ENCODE measurements around the gene STX1A. TPM values are rescaled to one million over a fixed set of nuclear protein-coding genes. Genes with fewer than 3 reads are reported as not detected.

Gene STX1A
- total RNA-seq, 1 donor from 2014 or later = 119 TPM

DNA sequence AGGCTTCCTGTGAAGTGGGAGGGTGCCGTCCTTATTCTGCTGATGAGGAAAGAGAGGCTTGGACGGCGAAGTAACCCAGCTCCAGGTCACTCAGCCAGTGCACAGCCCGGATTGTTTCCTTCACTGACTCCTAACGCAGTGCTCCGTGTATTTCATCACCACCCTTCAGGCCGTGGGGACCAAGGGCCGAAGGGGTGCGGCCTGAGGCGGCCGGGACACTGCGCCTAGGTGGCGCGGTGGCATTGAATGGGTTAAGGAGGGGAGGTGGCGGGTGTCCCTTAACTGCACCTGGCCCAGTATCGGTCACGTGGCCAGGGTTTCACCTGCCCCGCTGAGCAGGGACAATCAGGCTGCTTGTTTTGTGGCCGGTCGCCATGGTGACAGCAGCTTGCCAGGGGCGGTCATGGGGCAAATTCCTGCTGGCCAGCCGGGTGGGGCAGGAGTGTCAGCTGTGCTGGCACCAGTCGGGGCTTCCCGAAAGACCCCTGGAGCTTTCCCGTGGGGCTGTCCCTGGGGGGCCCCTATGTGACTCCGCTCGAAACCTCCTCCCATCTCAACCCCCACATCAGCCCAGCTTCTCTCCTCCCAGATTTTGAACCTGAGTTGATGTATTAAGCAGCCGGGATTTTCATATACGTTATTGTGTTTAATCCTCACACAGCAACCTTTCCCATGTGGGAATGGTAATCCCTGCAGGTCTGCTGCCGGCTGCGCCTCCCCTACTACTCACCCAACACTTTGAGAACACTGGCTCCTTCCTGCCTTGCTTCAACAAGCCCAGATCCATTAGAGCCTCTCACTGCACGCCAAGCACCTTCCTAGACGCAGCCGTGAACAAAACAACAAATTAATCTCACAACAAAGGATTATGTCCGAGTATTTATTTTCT, 23.5 kb upstream of the STX1A start:
- Mint-ChIP-seq H3K9me3 (ENCODE audit: unreplicated experiment) (peaks cover 4% of the 10 kb centered on the region), H3K27ac (ENCODE audit: unreplicated experiment) (peak overlapping the region; percentile 2), H3K4me3 (ENCODE audit: unreplicated experiment) (peak overlapping the region; percentile 10), H3K36me3 (ENCODE audit: unreplicated experiment) (no peaks in the 10 kb centered on the region), H3K27me3 (ENCODE audit: unreplicated experiment) (peaks cover 8% of the 10 kb centered on the region), H3K4me1 (ENCODE audit: low read depth, unreplicated experiment) (peaks cover 7% of the 10 kb centered on the region)
- TF ChIP-seq, protein P1, sequence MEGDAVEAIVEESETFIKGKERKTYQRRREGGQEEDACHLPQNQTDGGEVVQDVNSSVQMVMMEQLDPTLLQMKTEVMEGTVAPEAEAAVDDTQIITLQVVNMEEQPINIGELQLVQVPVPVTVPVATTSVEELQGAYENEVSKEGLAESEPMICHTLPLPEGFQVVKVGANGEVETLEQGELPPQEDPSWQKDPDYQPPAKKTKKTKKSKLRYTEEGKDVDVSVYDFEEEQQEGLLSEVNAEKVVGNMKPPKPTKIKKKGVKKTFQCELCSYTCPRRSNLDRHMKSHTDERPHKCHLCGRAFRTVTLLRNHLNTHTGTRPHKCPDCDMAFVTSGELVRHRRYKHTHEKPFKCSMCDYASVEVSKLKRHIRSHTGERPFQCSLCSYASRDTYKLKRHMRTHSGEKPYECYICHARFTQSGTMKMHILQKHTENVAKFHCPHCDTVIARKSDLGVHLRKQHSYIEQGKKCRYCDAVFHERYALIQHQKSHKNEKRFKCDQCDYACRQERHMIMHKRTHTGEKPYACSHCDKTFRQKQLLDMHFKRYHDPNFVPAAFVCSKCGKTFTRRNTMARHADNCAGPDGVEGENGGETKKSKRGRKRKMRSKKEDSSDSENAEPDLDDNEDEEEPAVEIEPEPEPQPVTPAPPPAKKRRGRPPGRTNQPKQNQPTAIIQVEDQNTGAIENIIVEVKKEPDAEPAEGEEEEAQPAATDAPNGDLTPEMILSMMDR (IDR thresholded peaks at IDR 0.05; ENCODE audit: partially characterized antibody, unreplicated experiment) = no peak
- DNase-seq = peak; percentile 58

DNA sequence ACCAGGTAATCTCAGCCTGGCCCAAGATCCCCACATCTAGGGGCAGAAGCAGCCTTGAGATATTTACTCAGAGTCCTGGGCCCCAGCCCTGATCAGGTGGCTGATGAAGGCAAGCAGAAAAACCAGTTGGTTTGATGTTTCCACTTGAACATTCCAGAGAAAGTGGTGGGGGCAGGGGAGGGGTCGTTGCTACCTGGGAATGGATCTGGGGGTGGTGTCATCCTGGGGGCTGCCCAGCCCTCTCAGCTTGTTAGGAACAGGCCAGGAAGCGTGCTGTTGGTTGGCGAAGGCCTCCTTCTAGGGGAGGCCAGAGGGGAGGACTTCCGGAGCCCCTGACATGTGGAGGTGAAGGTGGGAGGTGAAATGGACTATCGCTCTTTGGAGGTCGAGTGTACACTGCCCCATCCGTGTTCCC, 22.9 kb upstream of the STX1A start:
- H3K9me3 Mint-ChIP-seq (ENCODE audit: unreplicated experiment) = peaks cover 6% of the 10 kb centered on the region
- no peak overlapping the region for H3K27ac Mint-ChIP-seq (ENCODE audit: unreplicated experiment)
- TF ChIP-seq, protein P1 (IDR thresholded peaks at IDR 0.05; ENCODE audit: partially characterized antibody, unreplicated experiment) = no peak
- peaks cover 8% of the 10 kb centered on the region for H3K27me3 Mint-ChIP-seq (ENCODE audit: unreplicated experiment)
- DNase-seq = no peak
- no peaks in the 10 kb centered on the region for H3K36me3 Mint-ChIP-seq (ENCODE audit: unreplicated experiment)
- no peak overlapping the region for H3K4me3 Mint-ChIP-seq (ENCODE audit: unreplicated experiment)
- H3K4me1 Mint-ChIP-seq (ENCODE audit: low read depth, unreplicated experiment) = peaks cover 7% of the 10 kb centered on the region

DNA sequence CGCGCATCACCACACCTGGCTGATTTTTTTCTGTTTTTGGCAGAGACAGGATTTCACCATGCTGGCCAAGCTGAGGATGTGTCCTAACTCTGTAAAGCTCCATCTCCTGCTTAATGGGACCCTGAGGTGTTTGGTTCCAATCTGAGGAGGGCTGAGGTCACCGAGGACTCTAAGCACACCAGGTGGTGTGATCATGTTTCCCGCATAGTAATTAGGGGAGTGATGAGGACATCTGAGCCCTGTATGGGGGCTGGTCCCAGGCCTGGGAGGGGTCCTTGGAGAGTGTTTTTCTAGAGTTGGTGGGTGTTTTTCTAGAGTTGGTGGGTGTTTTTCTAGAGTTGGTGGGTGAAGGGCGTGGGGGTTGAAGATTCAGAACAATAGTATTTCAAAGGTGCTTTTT, 22.1 kb upstream of the STX1A start:
- Mint-ChIP-seq H3K27ac (ENCODE audit: unreplicated experiment) (no peak overlapping the region), H3K36me3 (ENCODE audit: unreplicated experiment) (no peaks in the 10 kb centered on the region), H3K9me3 (ENCODE audit: unreplicated experiment) (peaks cover 6% of the 10 kb centered on the region), H3K4me1 (ENCODE audit: low read depth, unreplicated experiment) (peaks cover 7% of the 10 kb centered on the region), H3K27me3 (ENCODE audit: unreplicated experiment) (peaks cover 8% of the 10 kb centered on the region), H3K4me3 (ENCODE audit: unreplicated experiment) (no peak overlapping the region)
- DNase-seq = no peak
- TF ChIP-seq, protein P1 (IDR thresholded peaks at IDR 0.05; ENCODE audit: partially characterized antibody, unreplicated experiment) = no peak

DNA sequence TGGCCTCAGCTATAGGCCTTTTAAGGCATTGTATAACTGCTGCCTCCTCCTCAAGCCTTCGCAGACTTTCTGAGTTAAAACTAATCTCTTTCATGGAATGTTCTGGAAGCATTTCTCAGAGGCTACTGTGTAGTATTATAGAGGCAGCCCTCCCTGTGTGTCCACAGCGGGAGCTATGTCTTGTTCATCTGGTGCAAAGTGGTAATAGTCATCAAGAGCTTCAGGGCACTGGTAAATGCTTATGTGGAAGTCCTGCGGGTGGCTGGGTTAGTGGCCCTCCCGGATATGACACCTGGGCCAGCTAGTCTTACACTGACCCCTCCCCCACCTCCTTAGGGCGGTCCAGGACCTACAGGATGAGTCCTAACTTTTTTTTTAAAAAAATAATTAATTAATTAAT, 21.3 kb upstream of the STX1A start:
- DNase-seq = no peak
- H3K27me3 Mint-ChIP-seq (ENCODE audit: unreplicated experiment) = peaks cover 10% of the 10 kb centered on the region
- TF ChIP-seq, protein P1 (IDR thresholded peaks at IDR 0.05; ENCODE audit: partially characterized antibody, unreplicated experiment) = no peak
- H3K4me1 Mint-ChIP-seq (ENCODE audit: low read depth, unreplicated experiment) = peaks cover 7% of the 10 kb centered on the region
- H3K36me3 Mint-ChIP-seq (ENCODE audit: unreplicated experiment) = no peaks in the 10 kb centered on the region
- no peak overlapping the region for H3K27ac Mint-ChIP-seq (ENCODE audit: unreplicated experiment)
- H3K4me3 Mint-ChIP-seq (ENCODE audit: unreplicated experiment) = no peak overlapping the region
- peaks cover 6% of the 10 kb centered on the region for H3K9me3 Mint-ChIP-seq (ENCODE audit: unreplicated experiment)

DNA sequence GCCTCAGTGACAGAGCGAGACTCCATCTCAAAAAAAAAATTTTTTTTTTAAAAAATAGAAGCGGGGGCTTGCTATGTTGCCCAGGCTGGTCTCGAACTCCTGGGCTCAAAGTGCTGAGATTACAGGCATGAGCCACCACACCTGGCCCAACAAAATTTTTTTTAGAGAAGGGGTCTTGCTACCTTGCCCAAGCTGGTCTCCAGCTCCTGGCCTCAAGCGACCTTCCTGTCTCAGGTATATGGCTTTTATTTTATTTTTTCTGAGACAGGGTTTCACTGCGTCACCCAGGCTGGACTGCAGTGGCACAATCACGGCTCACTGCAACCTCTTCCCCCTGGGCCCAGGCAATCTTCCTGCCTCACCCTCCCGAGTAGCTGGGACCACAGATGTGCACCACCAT, 20.7 kb upstream of the STX1A start:
- TF ChIP-seq, protein P1 (IDR thresholded peaks at IDR 0.05; ENCODE audit: partially characterized antibody, unreplicated experiment) = no peak
- peaks cover 7% of the 10 kb centered on the region for H3K4me1 Mint-ChIP-seq (ENCODE audit: low read depth, unreplicated experiment)
- no peaks in the 10 kb centered on the region for H3K36me3 Mint-ChIP-seq (ENCODE audit: unreplicated experiment)
- no peak overlapping the region for H3K4me3 Mint-ChIP-seq (ENCODE audit: unreplicated experiment)
- H3K9me3 Mint-ChIP-seq (ENCODE audit: unreplicated experiment) = peaks cover 6% of the 10 kb centered on the region
- no peak for DNase-seq
- peaks cover 10% of the 10 kb centered on the region for H3K27me3 Mint-ChIP-seq (ENCODE audit: unreplicated experiment)
- H3K27ac Mint-ChIP-seq (ENCODE audit: unreplicated experiment) = no peak overlapping the region
